T-helper 2 cell treated with Interferon-gamma antibody and Interleukin-4, amounts not matched to agents 5 μg/mL and 100 μg/mL, for 36 hours (primary cell): ENCODE measurements around the gene SEMA3F.

ENCODE experiments used
- DNase-seq: peaks from one replicate; pipeline ENCODE4 v3.0.0; 2021; ENCODE audit warnings: low spot score
- H3K27ac Mint-ChIP-seq: one replicate; pipeline ENCODE4 v1.8.0; 2021; ENCODE audit warnings: mild to moderate bottlenecking, mixed read lengths
- H3K27me3 Mint-ChIP-seq: one replicate; pipeline ENCODE4 v1.8.0; 2021; ENCODE audit warnings: low read depth, mixed read lengths
- H3K36me3 Mint-ChIP-seq: one replicate; pipeline ENCODE4 v1.8.0; 2021; ENCODE audit warnings: low read depth, mixed read lengths
- H3K4me1 Mint-ChIP-seq: one replicate; pipeline ENCODE4 v1.8.0; 2021; ENCODE audit warnings: low read depth, mixed read lengths
- H3K4me3 Mint-ChIP-seq: one replicate; pipeline ENCODE4 v1.8.0; 2022; ENCODE audit warnings: mild to moderate bottlenecking, moderate library complexity, mixed read lengths
- H3K9me3 Mint-ChIP-seq: one replicate; pipeline ENCODE4 v1.8.0; 2021; ENCODE audit warnings: mixed read lengths

Gene SEMA3F

GRCh38 chr3:50167069-50167840, 12.1 kb downstream of the SEMA3F start:
- Mint-ChIP-seq H3K27ac (no peak overlapping the region), H3K4me1 (no peaks in the 10 kb centered on the region), H3K27me3 (peaks cover 3% of the 10 kb centered on the region), H3K4me3 (no peak overlapping the region), H3K9me3 (no peaks in the 10 kb centered on the region), H3K36me3 (no peaks in the 10 kb centered on the region)
- DNase-seq, result no peak

GRCh38 chr3:50167841-50168209, 12.7 kb downstream of the SEMA3F start:
- DNase-seq, result no peak
- H3K27ac Mint-ChIP-seq, result no peak overlapping the region
- H3K9me3 Mint-ChIP-seq, result no peaks in the 10 kb centered on the region
- peaks cover 3% of the 10 kb centered on the region for H3K27me3 Mint-ChIP-seq
- no peak overlapping the region for H3K4me3 Mint-ChIP-seq
- H3K4me1 Mint-ChIP-seq, result no peaks in the 10 kb centered on the region
- no peaks in the 10 kb centered on the region for H3K36me3 Mint-ChIP-seq

- DNase-seq, result no peak
- Mint-ChIP-seq H3K4me3 (no peak overlapping the region), H3K27me3 (peaks cover 3% of the 10 kb centered on the region), H3K9me3 (no peaks in the 10 kb centered on the region), H3K4me1 (no peaks in the 10 kb centered on the region), H3K36me3 (no peaks in the 10 kb centered on the region), H3K27ac (no peak overlapping the region)
Observed at GRCh38 chr3:50168388-50168787, 13.3 kb downstream of the SEMA3F start.

GRCh38 chr3:50168791-50169190, 13.7 kb downstream of the SEMA3F start:
- Mint-ChIP-seq H3K4me1 (peaks cover 2% of the 10 kb centered on the region), H3K27ac (no peak overlapping the region), H3K4me3 (no peak overlapping the region), H3K27me3 (peaks cover 3% of the 10 kb centered on the region), H3K36me3 (no peaks in the 10 kb centered on the region), H3K9me3 (no peaks in the 10 kb centered on the region)
- DNase-seq, result no peak

GRCh38 chr3:50169232-50169832, 14.2 kb downstream of the SEMA3F start:
- Mint-ChIP-seq H3K27me3 (peaks cover 3% of the 10 kb centered on the region), H3K9me3 (no peaks in the 10 kb centered on the region), H3K36me3 (no peaks in the 10 kb centered on the region), H3K4me3 (no peak overlapping the region), H3K27ac (no peak overlapping the region), H3K4me1 (peaks cover 3% of the 10 kb centered on the region)
- no peak for DNase-seq

- peaks cover 3% of the 10 kb centered on the region for H3K4me1 Mint-ChIP-seq
- no peak overlapping the region for H3K4me3 Mint-ChIP-seq
- H3K36me3 Mint-ChIP-seq, result no peaks in the 10 kb centered on the region
- H3K9me3 Mint-ChIP-seq, result no peaks in the 10 kb centered on the region
- peaks cover 3% of the 10 kb centered on the region for H3K27me3 Mint-ChIP-seq
- no peak overlapping the region for H3K27ac Mint-ChIP-seq
- DNase-seq, result no peak
Observed at GRCh38 chr3:50169858-50170257, 14.7 kb downstream of the SEMA3F start.

GRCh38 chr3:50170689-50171088, 15.6 kb downstream of the SEMA3F start:
- H3K4me1 Mint-ChIP-seq, result peaks cover 3% of the 10 kb centered on the region
- no peak for DNase-seq
- H3K27me3 Mint-ChIP-seq, result no peaks in the 10 kb centered on the region
- H3K4me3 Mint-ChIP-seq, result no peak overlapping the region
- no peaks in the 10 kb centered on the region for H3K36me3 Mint-ChIP-seq
- H3K27ac Mint-ChIP-seq, result no peak overlapping the region
- H3K9me3 Mint-ChIP-seq, result no peaks in the 10 kb centered on the region

GRCh38 chr3:50171540-50172301, 16.6 kb downstream of the SEMA3F start:
- DNase-seq, result no peak
- Mint-ChIP-seq H3K9me3 (no peaks in the 10 kb centered on the region), H3K27ac (no peak overlapping the region), H3K27me3 (no peaks in the 10 kb centered on the region), H3K4me3 (no peak overlapping the region), H3K36me3 (no peaks in the 10 kb centered on the region), H3K4me1 (peaks cover 3% of the 10 kb centered on the region)

- Mint-ChIP-seq H3K4me1 (peaks cover 3% of the 10 kb centered on the region), H3K4me3 (no peak overlapping the region), H3K27ac (no peak overlapping the region), H3K27me3 (no peaks in the 10 kb centered on the region), H3K36me3 (no peaks in the 10 kb centered on the region), H3K9me3 (no peaks in the 10 kb centered on the region)
- DNase-seq, result no peak
Observed at GRCh38 chr3:50172626-50173220, 17.6 kb downstream of the SEMA3F start.

- Mint-ChIP-seq H3K27ac (no peak overlapping the region), H3K4me3 (no peak overlapping the region), H3K9me3 (no peaks in the 10 kb centered on the region), H3K27me3 (no peaks in the 10 kb centered on the region), H3K36me3 (no peaks in the 10 kb centered on the region), H3K4me1 (peaks cover 3% of the 10 kb centered on the region)
- DNase-seq, result no peak
Observed at GRCh38 chr3:50173685-50174516, 18.8 kb downstream of the SEMA3F start.

- no peak for DNase-seq
- Mint-ChIP-seq H3K36me3 (no peaks in the 10 kb centered on the region), H3K4me3 (no peak overlapping the region), H3K9me3 (no peaks in the 10 kb centered on the region), H3K27me3 (no peaks in the 10 kb centered on the region), H3K27ac (no peak overlapping the region), H3K4me1 (peaks cover 3% of the 10 kb centered on the region)
Observed at GRCh38 chr3:50174517-50174895, 19.4 kb downstream of the SEMA3F start.

- Mint-ChIP-seq H3K27ac (no peak overlapping the region), H3K36me3 (no peaks in the 10 kb centered on the region), H3K4me1 (peaks cover 3% of the 10 kb centered on the region), H3K27me3 (no peaks in the 10 kb centered on the region), H3K9me3 (no peaks in the 10 kb centered on the region), H3K4me3 (no peak overlapping the region)
- no peak for DNase-seq
Observed at GRCh38 chr3:50174947-50175524, 19.9 kb downstream of the SEMA3F start.

- no peaks in the 10 kb centered on the region for H3K9me3 Mint-ChIP-seq
- DNase-seq, result no peak
Observed at GRCh38 chr3:50177346-50177745, 22.2 kb downstream of the SEMA3F start.

More at GRCh38 chr3:50177346-50177745, 22.2 kb downstream of the SEMA3F start:
- Mint-ChIP-seq H3K4me3 (no peak overlapping the region), H3K36me3 (no peaks in the 10 kb centered on the region), H3K27ac (no peak overlapping the region), H3K27me3 (no peaks in the 10 kb centered on the region), H3K4me1 (peaks cover 3% of the 10 kb centered on the region)
